Sigmoid colon (tissue), 4 donors: ENCODE results near the gene TOR2A.

ENCODE experiments used
- EP300 ChIP-seq, 4 donors: sonication (generic); formaldehyde crosslinking; IDR thresholded peaks; one replicate each; pipeline ENCODE4 v1.6.1; 2017; ENCODE audit warnings: antibody characterized with exemption in 4 of 4
- POLR2A ChIP-seq, 2 donors: fragments of 450-650 bp; IDR thresholded peaks; one replicate each; pipeline ENCODE4 v1.6.1; 2016; ENCODE audit warnings: antibody characterized with exemption in 2 of 2, mild to moderate bottlenecking in 2 of 2, moderate library complexity in 2 of 2
- TF ChIP-seq, protein P1 (sequence below), 4 experiments: fragments of 450-650 bp in 3 of 4; fragments of 200-600 bp in 1 of 4; IDR thresholded peaks; one replicate each; pipeline ENCODE4 v1.5.1; 2016 to 2019; ENCODE audit warnings: antibody characterized with exemption in 4 of 4, mild to moderate bottlenecking in 3 of 4, moderate library complexity in 2 of 4

GRCh38 chr9:127726871-127727270 lies 8.2 kb downstream of the TOR2A start:
- TF ChIP-seq POLR2A (IDR thresholded peaks at IDR 0.05) (no peak), EP300 (IDR thresholded peaks at IDR 0.05) (no peak)
- TF ChIP-seq, protein P1, sequence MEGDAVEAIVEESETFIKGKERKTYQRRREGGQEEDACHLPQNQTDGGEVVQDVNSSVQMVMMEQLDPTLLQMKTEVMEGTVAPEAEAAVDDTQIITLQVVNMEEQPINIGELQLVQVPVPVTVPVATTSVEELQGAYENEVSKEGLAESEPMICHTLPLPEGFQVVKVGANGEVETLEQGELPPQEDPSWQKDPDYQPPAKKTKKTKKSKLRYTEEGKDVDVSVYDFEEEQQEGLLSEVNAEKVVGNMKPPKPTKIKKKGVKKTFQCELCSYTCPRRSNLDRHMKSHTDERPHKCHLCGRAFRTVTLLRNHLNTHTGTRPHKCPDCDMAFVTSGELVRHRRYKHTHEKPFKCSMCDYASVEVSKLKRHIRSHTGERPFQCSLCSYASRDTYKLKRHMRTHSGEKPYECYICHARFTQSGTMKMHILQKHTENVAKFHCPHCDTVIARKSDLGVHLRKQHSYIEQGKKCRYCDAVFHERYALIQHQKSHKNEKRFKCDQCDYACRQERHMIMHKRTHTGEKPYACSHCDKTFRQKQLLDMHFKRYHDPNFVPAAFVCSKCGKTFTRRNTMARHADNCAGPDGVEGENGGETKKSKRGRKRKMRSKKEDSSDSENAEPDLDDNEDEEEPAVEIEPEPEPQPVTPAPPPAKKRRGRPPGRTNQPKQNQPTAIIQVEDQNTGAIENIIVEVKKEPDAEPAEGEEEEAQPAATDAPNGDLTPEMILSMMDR (IDR thresholded peaks at IDR 0.05): no peak
